NCI-H2196 (cell line): ENCODE measurements around the gene SPINT2.
"Not testable (repeated sequence)": the region's sequence is repeated elsewhere in the genome, so short reads cannot be mapped to it uniquely, and the experiment has no call there.

ENCODE experiments used
- DNase-seq: peaks from one replicate; lab custom pipeline; 2025; ENCODE audit not compliant: unreplicated experiment; lab: John Stamatoyannopoulos, UW

Gene SPINT2

GRCh38 chr19:38318660-38319059 lies 54.3 kb downstream of the SPINT2 start:
- DNase-seq = no peak

GRCh38 chr19:38319421-38320258 lies 55.3 kb downstream of the SPINT2 start, which contains the start of gene KCNK6:
TSS of gene KCNK6 (plus strand) at chr19:38319845. CDS start at chr19:38319951, 106 bp downstream.
- DNase-seq = peak; percentile 33

GRCh38 chr19:38320969-38321339 lies 56.6 kb downstream of the SPINT2 start:
- DNase-seq = no peak

GRCh38 chr19:38321646-38322196 lies 57.3 kb downstream of the SPINT2 start:
- no peak for DNase-seq

GRCh38 chr19:38323291-38323690 lies 58.9 kb downstream of the SPINT2 start:
- no peak for DNase-seq

- DNase-seq = no peak
Measured at GRCh38 chr19:38324431-38324830, 60.1 kb downstream of the SPINT2 start.

- DNase-seq = no peak
Measured at GRCh38 chr19:38326591-38326990, 62.2 kb downstream of the SPINT2 start.

GRCh38 chr19:38329651-38330050 lies 65.3 kb downstream of the SPINT2 start:
- no peak for DNase-seq

- DNase-seq = no peak
Measured at GRCh38 chr19:38331728-38332127, 67.4 kb downstream of the SPINT2 start.

GRCh38 chr19:38333245-38333644 lies 68.9 kb downstream of the SPINT2 start:
- DNase-seq = no peak

- peak; percentile 92 for DNase-seq
Measured at GRCh38 chr19:38335949-38336637, 71.7 kb downstream of the SPINT2 start.

- peak; percentile 93 for DNase-seq
Measured at GRCh38 chr19:38336638-38337359, 72.4 kb downstream of the SPINT2 start.

GRCh38 chr19:38337360-38337653 lies 72.9 kb downstream of the SPINT2 start:
- no peak for DNase-seq

GRCh38 chr19:38339011-38339410 lies 74.6 kb downstream of the SPINT2 start:
- not testable (repeated sequence) for DNase-seq

GRCh38 chr19:38340927-38341326 lies 76.6 kb downstream of the SPINT2 start:
- no peak for DNase-seq
